ENCODE measurements around the gene SHROOM3. TPM values are rescaled to one million over a fixed set of nuclear protein-coding genes. Genes with fewer than 3 reads are reported as not detected.

SHROOM3 gene
- total and polyA plus RNA-seq, 2 donors from 2014 or later: 5.5 to 67.3 TPM

- FAIRE-seq (no peak), DNase-seq (no peak)
- no peaks in the 10 kb centered on the region for H3K9me3 ChIP-seq (ENCODE audit: control insufficient read depth in 2 of 3, insufficient read depth in 1 of 3, low read length in 3 of 3)
- no peak overlapping the region for H3K9ac ChIP-seq (ENCODE audit: low read length in 3 of 3)
- H3K4me1 ChIP-seq (ENCODE audit: control insufficient read depth in 2 of 3, insufficient read depth in 2 of 3, low read depth in 1 of 3, low read length in 3 of 3): peaks cover 0 to 14% (median 1%) of the 10 kb centered on the region in 3 donors
- no peaks in the 10 kb centered on the region for H3K27me3 ChIP-seq (ENCODE audit: control insufficient read depth, insufficient read depth, low read length)
- no peak overlapping the region for H3K4me3 ChIP-seq (ENCODE audit: low read length in 3 of 3)
- no peak for TF ChIP-seq CTCF (IDR thresholded peaks at IDR 0.05; ENCODE audit: borderline replicate concordance, extremely low read depth, insufficient read depth)
- no peaks in the 10 kb centered on the region for H3K36me3 ChIP-seq (ENCODE audit: control insufficient read depth in 2 of 3, insufficient read depth in 3 of 3, low read length in 3 of 3)
- H3K27ac ChIP-seq (ENCODE audit: low read depth in 2 of 2, low read length in 2 of 2): no peak overlapping the region
- intact Hi-C loops (cut with DNase I): no loop called here
These were observed 219.1 kb downstream of the SHROOM3 start for GRCh38 chr4:76654084-76654483.

GRCh38 chr4:76654791-76655190, 219.8 kb downstream of the SHROOM3 start:
- DNase-seq: no peak
- no peak for TF ChIP-seq CTCF (IDR thresholded peaks at IDR 0.05; ENCODE audit: borderline replicate concordance, extremely low read depth, insufficient read depth)
- intact Hi-C loops (cut with DNase I): no loop called here
- Histone ChIP-seq H3K27me3 (ENCODE audit: control insufficient read depth, insufficient read depth, low read length) (no peaks in the 10 kb centered on the region), H3K4me3 (ENCODE audit: low read length in 3 of 3) (no peak overlapping the region), H3K9ac (ENCODE audit: low read length in 3 of 3) (no peak overlapping the region), H3K27ac (ENCODE audit: low read depth in 2 of 2, low read length in 2 of 2) (no peak overlapping the region), H3K9me3 (ENCODE audit: control insufficient read depth in 2 of 3, insufficient read depth in 1 of 3, low read length in 3 of 3) (no peaks in the 10 kb centered on the region), H3K36me3 (ENCODE audit: control insufficient read depth in 2 of 3, insufficient read depth in 3 of 3, low read length in 3 of 3) (no peaks in the 10 kb centered on the region), H3K4me1 (ENCODE audit: control insufficient read depth in 2 of 3, insufficient read depth in 2 of 3, low read depth in 1 of 3, low read length in 3 of 3) (peaks cover 0 to 15% (median 2%) of the 10 kb centered on the region in 3 donors)
- FAIRE-seq: no peak

- no peaks in the 10 kb centered on the region for H3K36me3 ChIP-seq (ENCODE audit: control insufficient read depth in 2 of 3, insufficient read depth in 3 of 3, low read length in 3 of 3)
- H3K4me1 ChIP-seq (ENCODE audit: control insufficient read depth in 2 of 3, insufficient read depth in 2 of 3, low read depth in 1 of 3, low read length in 3 of 3): peaks cover 0 to 15% (median 2%) of the 10 kb centered on the region in 3 donors
- intact Hi-C loops (cut with DNase I): no loop called here
- no peak for FAIRE-seq
- no peak overlapping the region for H3K27ac ChIP-seq (ENCODE audit: low read depth in 2 of 2, low read length in 2 of 2)
- H3K27me3 ChIP-seq (ENCODE audit: control insufficient read depth, insufficient read depth, low read length): no peaks in the 10 kb centered on the region
- H3K9ac ChIP-seq (ENCODE audit: low read length in 3 of 3): no peak overlapping the region
- no peak for DNase-seq
- TF ChIP-seq CTCF (IDR thresholded peaks at IDR 0.05; ENCODE audit: borderline replicate concordance, extremely low read depth, insufficient read depth): no peak
- no peak overlapping the region for H3K4me3 ChIP-seq (ENCODE audit: low read length in 3 of 3)
- H3K9me3 ChIP-seq (ENCODE audit: control insufficient read depth in 2 of 3, insufficient read depth in 1 of 3, low read length in 3 of 3): no peaks in the 10 kb centered on the region
These were observed 220.8 kb downstream of the SHROOM3 start for GRCh38 chr4:76655566-76656479.

All from kidney (tissue), 14 donors.